CD4-positive, alpha-beta T cell treated with Interleukin-4 for 4 hours (primary cell): ENCODE data around the gene RPA3.

ENCODE experiments used
- DNase-seq: peaks from one replicate; pipeline ENCODE4 v3.0.0-alpha.2; 2020

RPA3 gene

GRCh38 chr7:7731732-7732131 is 13.3 kb upstream of the RPA3 start:
- no peak for DNase-seq

- DNase-seq, result no peak
These were observed 2.6 kb upstream of the RPA3 start for GRCh38 chr7:7720750-7721621.

GRCh38 chr7:7720193-7720592 is 1.8 kb upstream of the RPA3 start:
- no peak for DNase-seq

- DNase-seq, result peak; percentile 53
These were observed 829 bp upstream of the RPA3 start for GRCh38 chr7:7719236-7719635.

GRCh38 chr7:7713730-7714129 is 4.7 kb downstream of the RPA3 start:
- DNase-seq, result no peak

- no peak for DNase-seq
These were observed 7.9 kb downstream of the RPA3 start for GRCh38 chr7:7710469-7710868.

- DNase-seq, result no peak
These were observed 9.1 kb downstream of the RPA3 start for GRCh38 chr7:7709291-7709690.

- no peak for DNase-seq
These were observed 10.6 kb downstream of the RPA3 start for GRCh38 chr7:7707806-7708205.

GRCh38 chr7:7707246-7707645 is 11.2 kb downstream of the RPA3 start:
- DNase-seq, result no peak

- DNase-seq, result no peak
These were observed 11.7 kb downstream of the RPA3 start for GRCh38 chr7:7706556-7707172.

- no peak for DNase-seq
These were observed 12.3 kb downstream of the RPA3 start for GRCh38 chr7:7706101-7706511.

GRCh38 chr7:7705318-7705717 is 13.1 kb downstream of the RPA3 start:
- DNase-seq, result no peak

- no peak for DNase-seq
These were observed 13.5 kb downstream of the RPA3 start for GRCh38 chr7:7704867-7705266.

GRCh38 chr7:7703427-7703826 is 15.0 kb downstream of the RPA3 start:
- no peak for DNase-seq

- DNase-seq, result no peak
These were observed 15.6 kb downstream of the RPA3 start for GRCh38 chr7:7702826-7703225.

GRCh38 chr7:7701527-7701926 is 16.9 kb downstream of the RPA3 start:
- DNase-seq, result no peak

GRCh38 chr7:7699970-7700369 is 18.4 kb downstream of the RPA3 start:
- DNase-seq, result no peak

- DNase-seq, result no peak
These were observed 19.0 kb downstream of the RPA3 start for GRCh38 chr7:7699380-7699779.

- no peak for DNase-seq
These were observed 19.5 kb downstream of the RPA3 start for GRCh38 chr7:7698930-7699329.

GRCh38 chr7:7696458-7697119 is 21.8 kb downstream of the RPA3 start:
- DNase-seq, result no peak

- no peak for DNase-seq
These were observed 23.1 kb downstream of the RPA3 start for GRCh38 chr7:7695111-7695817.

GRCh38 chr7:7694542-7694941 is 23.9 kb downstream of the RPA3 start:
- no peak for DNase-seq

- no peak for DNase-seq
These were observed 24.5 kb downstream of the RPA3 start for GRCh38 chr7:7693881-7694280.
